GM19468 (cell line): Measurements from ENCODE around the gene LRRC7.

Experiments used
- ATAC-seq: cut with Tn5 transposase; IDR thresholded peaks from one replicate; pipeline ENCODE4 v1.9.1; 2021; ENCODE audit warnings: mild to moderate bottlenecking, moderate library complexity, moderate number of reproducible peaks; ENCODE audit not compliant: unreplicated experiment; ENCODE audit errors: extremely low read depth

Gene LRRC7

DNA sequence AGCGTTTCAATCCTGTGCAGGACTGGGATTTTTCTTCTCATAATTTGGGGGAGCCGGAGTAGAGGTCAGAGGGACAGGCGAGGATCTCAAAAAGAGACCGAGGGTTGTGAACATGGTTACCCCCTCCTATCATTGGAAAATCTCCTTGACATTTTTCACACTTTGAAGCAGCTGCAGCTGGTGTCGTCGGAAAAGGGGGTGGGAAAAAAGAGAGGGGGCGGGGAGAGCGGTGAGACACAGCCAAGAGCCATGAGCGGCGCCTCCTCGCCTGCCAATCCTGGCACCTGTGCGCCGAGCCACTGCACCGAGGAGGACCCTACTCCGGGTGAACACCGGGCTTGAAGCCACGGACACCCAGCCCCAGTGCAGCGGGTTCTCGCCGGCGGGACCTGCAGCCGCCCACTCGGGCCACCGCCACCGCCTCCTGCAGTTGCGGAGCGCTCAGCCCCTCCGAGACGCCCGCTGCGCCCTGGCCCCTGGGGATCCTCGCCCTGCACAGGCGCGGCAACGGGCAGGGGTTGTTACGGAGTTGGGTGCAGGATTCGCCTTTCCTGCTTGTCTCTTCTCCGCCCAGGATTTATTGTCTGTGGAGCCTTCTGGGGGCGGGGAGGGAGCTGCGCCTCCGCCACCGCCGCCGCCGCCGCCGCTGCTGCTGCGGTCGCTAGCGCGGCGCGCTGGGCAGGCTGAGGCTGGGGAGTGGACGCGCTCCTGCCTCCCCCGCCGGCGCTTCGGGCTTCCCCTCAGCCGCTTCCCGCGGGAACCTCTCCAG, at the start of gene LRRC7:
Gene LRRC7 (plus strand): TSS at position 271 of the 769 bp plus-strand sequence. CDS start 718 bp downstream, outside the sequence.
- ATAC-seq = no peak

DNA sequence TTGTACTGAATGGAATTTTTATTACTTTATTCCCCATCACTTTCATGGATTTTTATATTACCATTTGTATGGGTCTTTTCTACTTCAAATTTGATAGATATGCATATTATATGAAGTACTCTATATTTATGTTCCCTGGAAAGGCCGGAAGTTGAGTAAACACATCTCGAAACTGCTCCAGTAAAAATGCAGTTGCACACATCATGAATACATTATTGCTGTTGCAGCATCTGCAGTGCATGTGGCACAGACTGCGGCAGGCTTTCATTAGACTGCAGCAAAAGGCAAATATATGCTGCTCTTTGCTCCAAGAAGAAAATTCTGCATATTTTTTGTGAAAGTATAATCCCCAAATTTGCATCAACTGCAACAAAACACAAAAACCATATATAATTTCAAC, 48.7 kb upstream of the LRRC7 start:
- ATAC-seq = no peak

DNA sequence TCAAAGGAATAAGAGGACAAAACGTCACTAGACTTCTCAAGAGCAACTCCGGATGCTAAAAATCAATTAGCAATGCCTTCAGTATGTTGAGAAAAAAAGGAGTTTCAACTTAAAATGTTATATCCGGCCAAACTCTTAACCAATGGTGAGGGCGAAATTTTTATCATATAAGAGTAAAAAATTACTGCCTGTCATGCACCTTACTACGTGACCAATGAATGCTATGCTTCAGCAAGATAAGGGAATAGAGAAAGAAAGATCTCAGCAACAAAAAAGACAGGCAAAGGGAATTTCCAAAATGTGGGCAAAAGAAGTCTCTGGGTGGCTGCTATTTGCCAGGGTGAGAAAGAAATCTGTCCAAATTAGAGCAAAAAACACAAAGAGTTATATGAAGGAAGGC, 47.4 kb upstream of the LRRC7 start:
- no peak for ATAC-seq

DNA sequence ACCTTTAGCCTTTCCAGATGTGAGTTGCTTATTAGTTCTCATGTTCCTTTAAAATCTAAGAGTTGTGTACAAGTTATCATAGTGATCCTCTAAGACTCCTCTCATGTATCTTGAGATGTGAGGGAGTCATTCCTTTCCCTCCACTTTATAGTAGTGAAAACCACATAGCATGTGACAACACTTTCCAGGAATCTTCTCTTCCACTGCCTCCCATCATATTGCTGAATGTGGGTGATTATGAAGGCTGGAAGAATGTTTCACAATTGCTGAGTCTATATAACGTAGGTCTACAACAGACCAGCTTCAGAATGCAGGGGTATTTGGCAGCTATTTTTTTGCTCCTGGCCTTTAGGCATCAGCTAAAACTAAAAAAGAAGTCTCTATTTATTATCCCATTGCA, 44.7 kb upstream of the LRRC7 start:
- no peak for ATAC-seq

DNA sequence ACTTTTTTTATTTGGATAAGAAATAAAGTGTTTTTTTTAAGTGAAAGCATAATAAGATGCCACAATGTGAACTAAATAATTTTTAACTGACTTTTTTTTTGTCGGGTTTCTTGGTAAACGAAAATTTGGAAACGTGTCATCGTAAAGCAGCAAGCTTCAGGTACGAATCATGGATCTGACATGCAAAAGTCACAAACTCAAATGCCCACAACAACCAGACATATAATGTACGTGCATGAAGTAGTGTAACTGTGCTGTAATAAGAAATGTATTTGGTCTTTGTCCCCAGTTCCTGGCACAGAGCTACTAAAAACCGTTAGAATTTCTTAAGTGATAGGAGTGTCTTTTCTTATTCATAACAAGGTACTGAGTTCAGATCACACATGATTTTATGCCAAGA, 44.3 kb upstream of the LRRC7 start:
- ATAC-seq = no peak

DNA sequence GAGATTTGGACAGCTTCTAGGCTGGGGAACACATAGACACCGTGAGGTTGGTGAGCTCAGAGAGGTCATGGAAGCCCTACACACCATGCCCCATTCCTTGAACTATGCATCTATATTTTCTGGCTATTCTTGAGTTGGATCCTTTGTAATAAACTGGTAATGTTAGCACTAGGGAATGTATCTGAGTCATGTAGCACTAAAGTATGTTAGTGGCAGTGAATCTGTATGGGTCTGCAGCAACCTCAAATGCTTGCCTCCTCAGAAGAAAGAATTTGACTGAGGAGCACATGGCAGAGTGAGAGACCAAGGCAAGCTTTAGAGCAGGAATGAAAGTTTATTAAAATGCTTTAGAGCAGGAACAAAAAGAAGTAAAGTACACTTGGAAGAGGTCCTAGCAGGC, 43.7 kb upstream of the LRRC7 start:
- no peak for ATAC-seq

DNA sequence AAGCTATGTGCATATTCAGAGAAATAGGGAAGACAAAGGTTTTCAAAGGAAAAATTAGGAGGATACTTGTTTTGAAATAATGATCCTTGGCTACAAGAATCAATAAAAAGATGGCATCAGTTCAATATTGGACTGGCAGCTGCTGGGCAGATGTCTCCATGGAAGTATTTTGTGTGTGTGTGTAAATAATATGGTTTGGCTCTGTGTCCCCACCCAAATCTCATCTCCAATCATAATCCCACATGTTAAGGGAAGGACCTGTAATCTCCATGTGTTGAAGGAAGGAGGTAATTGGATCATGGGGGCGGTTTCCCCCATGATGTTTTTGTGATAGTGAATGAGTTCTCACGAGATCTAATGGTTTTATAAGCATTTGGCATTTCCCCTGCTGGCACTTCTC, 40.4 kb upstream of the LRRC7 start:
- no peak for ATAC-seq

DNA sequence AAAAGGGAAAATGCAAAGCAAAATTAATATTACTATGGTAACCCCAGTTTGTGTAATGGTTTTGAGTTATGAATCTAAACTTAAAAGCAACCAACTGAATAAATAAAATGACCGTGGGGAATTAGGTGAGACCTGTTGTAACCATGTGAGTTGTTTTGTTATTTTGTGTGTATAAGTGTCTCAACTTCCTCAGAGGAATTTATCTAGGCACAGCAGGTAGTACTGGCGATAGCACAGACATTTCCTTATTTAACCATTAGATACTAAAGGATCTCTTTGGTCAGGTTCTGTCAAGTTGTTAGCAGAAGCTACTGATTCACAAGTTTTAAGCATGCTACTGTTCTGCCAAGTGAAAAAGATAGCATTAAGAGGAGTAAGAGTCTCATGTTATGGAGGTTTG, 39.3 kb upstream of the LRRC7 start:
- ATAC-seq = no peak

DNA sequence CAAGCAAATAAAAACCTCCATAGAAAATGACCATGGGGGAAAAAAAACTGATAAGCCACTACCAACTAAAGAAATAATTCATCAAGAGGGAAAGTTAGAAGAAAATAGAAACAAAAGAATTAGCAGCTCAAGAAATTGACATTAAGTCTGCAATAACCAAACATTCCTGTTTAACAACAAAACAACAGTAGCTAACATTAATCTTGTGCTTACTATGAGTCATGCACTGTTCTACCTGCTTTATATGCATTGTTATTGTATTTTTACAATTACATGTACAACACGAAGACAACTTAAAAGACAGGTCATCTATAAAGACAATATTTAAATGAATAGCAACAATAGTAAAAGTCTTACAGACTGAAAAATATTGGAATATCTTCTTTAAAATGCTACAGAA, 34.4 kb upstream of the LRRC7 start:
- no peak for ATAC-seq

DNA sequence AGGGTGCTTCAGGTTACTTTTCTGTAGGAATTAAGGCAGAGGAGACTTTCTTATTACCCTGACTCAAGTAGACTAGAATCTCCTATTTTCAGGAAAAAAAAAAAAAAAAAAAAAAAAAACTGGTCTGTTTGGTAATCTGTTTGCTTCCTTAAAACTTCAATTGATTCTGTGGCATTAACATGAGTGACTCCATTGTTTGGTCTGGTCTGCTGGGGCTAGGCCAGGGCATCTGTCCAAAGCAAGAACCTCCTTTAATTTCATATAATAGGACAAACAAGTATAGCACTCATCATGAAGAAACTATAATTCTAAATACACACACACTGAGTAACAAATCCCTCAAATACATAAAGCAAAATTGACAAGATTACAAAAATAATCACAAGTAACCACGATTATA, 32.9 kb upstream of the LRRC7 start:
- ATAC-seq = no peak

DNA sequence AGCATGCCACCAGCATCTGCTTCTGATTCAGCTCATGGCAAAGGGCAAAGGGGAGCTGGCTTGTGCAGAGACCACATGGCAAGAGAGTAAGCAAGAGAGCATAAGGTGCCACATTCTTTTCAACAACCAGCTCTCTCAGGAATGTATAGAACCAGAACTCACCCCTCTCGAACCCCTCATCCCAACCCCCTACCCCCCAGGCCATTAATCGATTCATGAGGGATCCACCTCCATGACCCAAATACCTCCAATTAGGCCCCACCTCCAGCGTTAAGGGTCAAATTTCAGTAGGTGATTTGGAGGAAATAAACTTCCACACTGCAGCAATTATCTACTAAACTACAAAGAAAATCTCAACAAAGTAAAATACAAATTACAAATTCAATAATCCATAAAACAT, 32.2 kb upstream of the LRRC7 start:
- ATAC-seq = no peak

DNA sequence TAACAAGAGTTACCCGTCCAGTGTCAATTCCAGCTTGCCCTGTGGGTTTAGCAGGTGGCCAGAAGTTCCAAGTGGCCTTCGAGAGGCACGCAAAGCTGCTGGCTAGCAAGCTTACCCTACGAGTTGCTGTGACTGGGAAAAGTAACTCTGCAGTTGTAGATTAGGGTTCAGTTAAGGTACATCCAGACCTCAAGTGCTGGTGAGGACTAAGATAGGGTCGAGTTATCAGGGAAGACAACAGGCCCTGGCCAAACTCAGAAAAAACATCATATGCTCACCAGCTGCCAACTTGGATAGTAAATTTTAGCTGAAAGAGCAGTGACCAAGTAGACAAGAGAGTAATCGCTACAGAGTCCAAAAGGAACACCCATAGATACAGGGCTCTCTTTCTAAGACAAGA, 27.7 kb upstream of the LRRC7 start:
- ATAC-seq = no peak

DNA sequence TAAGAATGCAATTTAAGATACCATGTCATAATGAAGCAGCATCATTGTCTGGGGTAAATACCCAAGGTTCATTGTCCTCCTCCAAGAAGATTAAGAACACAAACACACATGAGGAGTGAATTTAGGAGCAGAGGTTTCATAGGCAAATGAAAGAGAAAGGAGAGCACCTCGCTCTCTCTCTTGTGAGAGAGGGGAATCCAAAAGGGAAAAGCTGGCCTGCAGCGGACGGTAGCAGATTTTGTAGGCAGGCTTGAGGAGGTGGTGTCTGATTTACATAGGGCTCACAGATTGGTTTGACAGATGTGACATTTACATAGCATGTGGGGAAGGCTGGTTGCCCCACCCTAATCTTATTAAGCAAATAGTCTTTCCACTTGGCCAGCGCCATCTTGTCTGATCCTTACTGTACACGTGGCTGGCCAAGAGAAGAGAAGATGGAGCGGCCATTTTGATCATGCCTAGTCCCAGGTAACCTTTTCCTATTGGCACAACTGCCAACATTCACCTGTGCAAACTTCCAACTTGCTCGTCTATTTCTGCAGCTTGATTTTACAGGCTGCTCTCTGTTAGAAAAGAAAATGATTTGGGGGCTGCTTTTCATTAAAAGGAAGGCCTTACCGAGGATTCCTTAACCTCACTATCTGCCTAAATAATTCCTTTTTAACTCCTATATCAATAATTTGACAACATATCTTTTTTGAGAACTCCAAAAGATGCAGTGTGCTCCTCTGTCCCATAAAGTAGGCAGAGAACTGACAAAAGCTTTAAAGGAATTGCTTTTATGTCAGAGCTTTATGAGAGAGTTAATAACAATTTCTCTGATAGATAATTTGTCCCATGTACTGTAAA, 16.0 kb upstream of the LRRC7 start:
- ATAC-seq = no peak

DNA sequence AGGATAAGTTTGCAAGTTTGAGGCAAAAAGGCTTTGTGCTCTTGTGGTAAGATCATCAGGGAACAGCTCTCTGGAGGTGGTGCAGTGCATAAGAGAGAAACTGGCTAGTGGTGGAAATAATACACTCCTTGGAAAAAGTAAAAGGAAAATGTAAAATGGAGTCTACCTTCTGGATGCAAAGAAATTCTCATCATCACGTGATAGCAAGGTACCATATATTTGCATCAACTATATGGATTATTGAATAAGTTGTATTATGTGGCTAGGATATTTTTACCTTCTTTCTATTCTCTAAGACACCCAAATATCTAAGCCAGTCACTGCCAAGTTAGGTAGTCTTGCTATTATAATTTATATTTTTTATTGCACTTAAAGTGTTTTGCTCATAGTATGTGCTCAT, 14.0 kb upstream of the LRRC7 start:
- no peak for ATAC-seq

DNA sequence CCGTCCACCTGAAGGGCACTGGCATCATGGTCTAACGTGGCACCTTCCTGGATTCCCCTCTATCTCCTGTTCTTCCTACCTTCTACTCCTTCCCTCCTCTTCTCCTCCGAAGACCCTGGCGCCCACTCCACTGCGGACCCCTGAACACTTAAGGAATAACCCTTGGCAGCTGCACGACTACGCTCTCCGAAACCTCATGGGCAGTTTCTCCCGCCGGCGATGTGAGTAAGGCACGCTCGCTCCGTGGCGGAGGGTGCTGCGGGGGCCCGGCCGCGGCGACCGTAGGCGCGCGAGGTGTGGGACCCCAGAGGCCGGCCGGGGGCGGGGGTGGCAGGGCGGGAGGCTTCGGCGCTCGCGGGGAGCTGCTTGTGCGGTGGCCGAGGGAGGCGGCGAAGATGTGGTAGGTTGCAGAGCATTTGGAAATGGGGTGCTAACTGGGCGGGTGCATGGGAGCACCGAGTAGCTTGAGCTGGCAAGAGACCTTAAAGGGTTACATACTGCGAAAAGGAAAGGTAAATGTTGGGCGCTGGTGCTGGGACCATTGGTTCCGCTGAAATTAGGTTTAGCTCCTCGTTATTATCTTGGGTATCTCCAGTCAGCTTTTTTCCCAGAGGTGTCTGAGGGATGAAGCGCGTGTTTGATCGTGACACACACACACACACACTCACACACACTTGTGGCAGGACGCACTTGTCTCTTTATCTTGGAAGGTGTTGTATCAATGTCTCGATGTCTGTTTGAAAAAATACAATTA, 876 bp downstream of the LRRC7 start:
- no peak for ATAC-seq

DNA sequence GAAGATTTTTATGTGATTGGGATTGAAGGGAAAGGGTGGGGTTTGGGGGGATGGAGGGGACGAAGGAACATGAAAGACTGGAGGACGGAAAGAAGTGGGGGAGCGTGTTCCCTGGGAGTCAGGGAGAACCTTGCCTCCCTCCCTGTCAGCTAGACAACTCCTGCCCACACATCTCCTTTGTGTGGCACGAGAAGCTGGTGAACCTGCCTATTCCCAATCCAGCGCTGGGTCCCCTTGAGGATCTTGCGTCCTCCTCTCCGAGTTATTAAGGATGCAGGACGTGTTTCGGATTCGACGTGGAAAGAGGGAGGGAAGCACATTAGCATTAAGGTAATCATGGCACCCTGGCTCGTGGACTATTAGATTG, 1.4 kb downstream of the LRRC7 start:
- ATAC-seq = no peak

DNA sequence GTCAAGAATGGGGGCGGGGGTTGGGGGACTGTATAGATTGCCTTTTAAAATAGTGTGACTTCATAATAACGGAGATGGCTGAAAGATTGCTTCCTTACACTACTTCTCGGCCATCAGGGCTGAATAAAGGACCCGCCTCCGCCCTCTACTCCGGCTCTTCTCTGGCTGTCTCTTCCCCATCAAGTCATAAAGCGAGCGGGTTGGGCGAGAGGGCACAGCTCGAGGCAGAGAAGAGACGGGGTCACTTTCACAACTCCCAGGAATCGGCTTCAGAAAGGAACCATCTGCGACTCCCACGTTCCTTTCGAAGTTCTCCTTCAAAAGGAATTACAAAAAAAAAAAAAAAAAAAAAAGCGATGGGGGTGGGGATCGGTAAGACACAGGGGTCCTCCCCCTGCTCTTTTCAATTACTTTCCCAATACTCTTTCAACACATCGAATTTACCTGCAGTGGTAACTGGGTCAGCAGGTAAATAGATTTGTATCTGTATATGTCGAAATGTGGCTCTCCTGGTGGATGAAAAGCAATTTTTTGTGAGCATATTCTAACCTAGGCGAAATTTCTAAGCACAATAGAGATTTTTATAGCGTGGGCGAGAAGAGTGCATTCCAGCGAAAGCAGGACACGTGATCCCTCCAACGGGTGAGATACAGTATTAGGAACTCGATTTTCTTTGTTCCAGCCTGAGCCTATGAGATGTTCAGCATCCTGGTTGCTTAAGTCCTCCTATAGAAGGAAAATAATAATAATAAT, 2.0 kb downstream of the LRRC7 start:
- no peak for ATAC-seq

DNA sequence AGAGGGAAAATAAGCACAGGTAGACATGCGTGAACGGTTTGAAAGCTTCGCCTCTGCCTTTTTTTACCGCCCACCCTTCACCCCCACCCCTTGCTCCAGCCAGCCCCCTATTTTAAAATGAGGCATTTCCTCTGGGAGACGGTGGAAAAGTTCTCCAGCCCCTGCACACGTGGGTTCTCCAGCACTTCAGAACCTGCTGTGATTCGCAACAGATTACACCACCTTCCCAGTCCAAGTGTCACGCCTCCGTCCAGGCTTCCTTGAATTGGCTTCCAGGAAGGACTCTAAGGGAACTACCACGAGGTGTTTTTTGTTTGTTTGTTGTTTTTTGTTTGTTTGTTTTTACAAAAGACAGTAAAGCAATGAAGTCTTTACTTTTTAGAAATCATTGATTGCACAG, 2.6 kb downstream of the LRRC7 start:
- ATAC-seq = no peak

DNA sequence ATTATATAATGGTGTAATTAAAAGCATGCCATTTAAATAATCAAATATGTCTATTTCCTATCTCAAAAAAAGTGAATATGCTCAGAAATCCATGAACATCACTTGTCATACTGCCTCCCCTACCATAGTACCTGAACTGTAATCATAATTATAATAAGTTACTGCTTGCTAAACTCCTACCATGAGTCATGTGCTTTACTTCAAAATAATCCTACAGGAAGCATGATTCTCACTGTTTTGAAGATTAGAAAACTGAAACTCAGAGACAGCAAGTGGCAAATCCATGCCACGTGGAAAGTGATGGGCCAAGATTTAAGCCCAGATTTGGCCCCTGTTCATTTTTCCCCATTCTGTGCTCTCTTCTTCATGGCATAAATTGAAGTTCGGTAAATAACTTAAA, 5.2 kb downstream of the LRRC7 start:
- ATAC-seq = no peak

DNA sequence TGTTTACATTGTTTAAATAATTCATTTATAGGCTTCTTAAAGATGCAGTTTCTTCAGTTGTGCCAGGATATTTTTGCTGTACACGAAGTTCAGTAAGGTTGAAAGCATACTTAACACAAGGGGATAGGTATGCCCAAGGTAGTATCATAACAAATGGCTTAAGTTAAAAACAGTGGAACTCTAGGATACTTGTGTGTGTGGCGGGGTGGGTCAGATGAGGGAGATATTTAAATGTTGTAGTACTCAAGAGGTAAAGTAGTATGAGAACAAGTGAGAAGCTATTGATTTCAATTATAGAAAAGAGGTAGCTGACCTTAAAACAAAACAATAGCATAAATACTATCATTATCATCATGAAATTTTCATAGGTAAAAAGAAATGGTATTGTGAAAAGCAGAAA, 6.2 kb downstream of the LRRC7 start:
- ATAC-seq = no peak
